Smooth muscle cell (in vitro differentiated cells): ENCODE data around the gene RFX8. TPM values are rescaled to one million over a fixed set of nuclear protein-coding genes. Genes with fewer than 3 reads are reported as not detected.

Source experiments
- DNase-seq: peaks from one replicate; lab custom pipeline; 2025; ENCODE audit not compliant: unreplicated experiment; lab: John Stamatoyannopoulos, UW
- H2AFZ ChIP-seq: fragments of 200-600 bp; sonication (generic); 2 replicates; pipeline ENCODE4 v1.6.0; 2016; ENCODE audit warnings: antibody characterized with exemption, low read depth, mild to moderate bottlenecking
- H3F3A ChIP-seq: fragments of 200-600 bp; sonication (generic); 2 replicates; pipeline ENCODE4 v1.6.0; 2017; ENCODE audit warnings: antibody characterized with exemption, low read depth
- H3K27ac ChIP-seq: fragments of 200-600 bp; sonication (generic); 2 replicates; pipeline ENCODE4 v1.5.1; 2016; ENCODE audit warnings: low read depth, mild to moderate bottlenecking
- H3K27me3 ChIP-seq: fragments of 200-600 bp; sonication (generic); 2 replicates; pipeline ENCODE4 v1.6.1; 2016; ENCODE audit warnings: low read depth, mild to moderate bottlenecking
- H3K36me3 ChIP-seq: fragments of 200-600 bp; sonication (generic); 2 replicates; pipeline ENCODE4 v1.5.1; 2016; ENCODE audit warnings: low read depth
- H3K4me1 ChIP-seq: fragments of 200-600 bp; sonication (generic); 2 replicates; pipeline ENCODE4 v1.5.1; 2016; ENCODE audit warnings: low read depth
- H3K4me2 ChIP-seq: fragments of 200-600 bp; sonication (generic); 2 replicates; pipeline ENCODE4 v1.6.0; 2016; ENCODE audit warnings: mild to moderate bottlenecking
- H3K4me3 ChIP-seq: fragments of 200-600 bp; sonication (generic); 2 replicates; pipeline ENCODE4 v1.5.1; 2016; ENCODE audit warnings: mild to moderate bottlenecking
- H3K79me2 ChIP-seq: fragments of 200-600 bp; sonication (generic); 2 replicates; pipeline ENCODE4 v1.6.0; 2016; ENCODE audit warnings: low read depth, mild to moderate bottlenecking
- H3K9ac ChIP-seq: fragments of 200-600 bp; sonication (generic); 2 replicates; pipeline ENCODE4 v1.6.0; 2016; ENCODE audit warnings: low read depth
- H3K9me3 ChIP-seq: fragments of 200-600 bp; sonication (generic); replicated peaks from 2 replicates; pipeline ENCODE4 v1.5.1; 2016; ENCODE audit warnings: low read depth
- H4K20me1 ChIP-seq: fragments of 200-600 bp; sonication (generic); 2 replicates; pipeline ENCODE4 v1.6.0; 2016; ENCODE audit warnings: low read depth
- CTCF ChIP-seq: fragments of 200-600 bp; sonication (generic); IDR thresholded peaks from 2 replicates; pipeline ENCODE4 v1.5.1; 2017; ENCODE audit warnings: borderline replicate concordance, mild to moderate bottlenecking, antibody characterized with exemption; ENCODE audit not compliant: insufficient read depth, poor library complexity, severe bottlenecking
- WGBS: methylation state at CpG from one replicate; pipeline ENCODE4 v1.1.7; 2016; ENCODE audit warnings: low lambda C conversion rate; 5-methylcytosine and 5-hydroxymethylcytosine counted together
- polyA plus RNA-seq: library from polyadenylated mRNA; unstranded; fragments of >200 nt; fragmentation: Nextera tagmentation; extraction: Ambion mirVana; gene quantifications from 2 replicates; pipeline ENCODE4 v1.2.1, GENCODE V29; 2016
- total RNA-seq: library from RNA; depleted of rRNA; stranded (reverse); fragments of >200 nt; gene quantifications from 2 replicates; pipeline ENCODE4 v1.2.3, GENCODE V29; 2014

Gene RFX8
- total and polyA plus RNA-seq, 2 experiments from 2014 or later, result 2.3 to 3.0 TPM

GRCh38 chr2:101405351-101405899 lies 69.5 kb downstream of the RFX8 start:
- no peak overlapping the region for H3K4me2 ChIP-seq
- H3F3A ChIP-seq, result peaks cover 1% of the 10 kb centered on the region
- H3K9me3 ChIP-seq, result no peaks in the 10 kb centered on the region
- H2AFZ ChIP-seq, result no peak overlapping the region
- DNase-seq, result no peak
- H4K20me1 ChIP-seq, result no peaks in the 10 kb centered on the region
- H3K4me1 ChIP-seq, result peaks cover 5% of the 10 kb centered on the region
- no peaks in the 10 kb centered on the region for H3K36me3 ChIP-seq
- 87% methylated on average over 7 of the region's 7 CpGs for WGBS
- H3K27ac ChIP-seq, result no peak overlapping the region
- H3K27me3 ChIP-seq, result no peaks in the 10 kb centered on the region
- no peaks in the 10 kb centered on the region for H3K79me2 ChIP-seq
- no peak overlapping the region for H3K4me3 ChIP-seq
- TF ChIP-seq CTCF, result no peak
- H3K9ac ChIP-seq, result no peak overlapping the region

GRCh38 chr2:101403745-101404144 lies 71.2 kb downstream of the RFX8 start:
- no peak for TF ChIP-seq CTCF
- H3K9me3 ChIP-seq, result no peaks in the 10 kb centered on the region
- H3K27me3 ChIP-seq, result no peaks in the 10 kb centered on the region
- no peak overlapping the region for H3K4me3 ChIP-seq
- no peaks in the 10 kb centered on the region for H4K20me1 ChIP-seq
- peaks cover 8% of the 10 kb centered on the region for H3F3A ChIP-seq
- H3K36me3 ChIP-seq, result no peaks in the 10 kb centered on the region
- no peak overlapping the region for H3K9ac ChIP-seq
- H3K4me2 ChIP-seq, result no peak overlapping the region
- H3K27ac ChIP-seq, result no peak overlapping the region
- no peak overlapping the region for H2AFZ ChIP-seq
- 82% methylated on average over 1 of the region's 1 CpG for WGBS
- peaks cover 15% of the 10 kb centered on the region for H3K4me1 ChIP-seq
- DNase-seq, result no peak
- H3K79me2 ChIP-seq, result no peaks in the 10 kb centered on the region

GRCh38 chr2:101402630-101403029 lies 72.3 kb downstream of the RFX8 start:
- no peak overlapping the region for H3K9ac ChIP-seq
- no peak overlapping the region for H3K4me3 ChIP-seq
- H2AFZ ChIP-seq, result no peak overlapping the region
- no peak overlapping the region for H3K27ac ChIP-seq
- no peak for TF ChIP-seq CTCF
- H3K27me3 ChIP-seq, result no peaks in the 10 kb centered on the region
- DNase-seq, result no peak
- H4K20me1 ChIP-seq, result no peaks in the 10 kb centered on the region
- no peaks in the 10 kb centered on the region for H3K36me3 ChIP-seq
- H3K4me2 ChIP-seq, result no peak overlapping the region
- peaks cover 11% of the 10 kb centered on the region for H3F3A ChIP-seq
- H3K9me3 ChIP-seq, result no peaks in the 10 kb centered on the region
- peaks cover 18% of the 10 kb centered on the region for H3K4me1 ChIP-seq
- H3K79me2 ChIP-seq, result no peaks in the 10 kb centered on the region
- WGBS, result 91% methylated on average over 6 of the region's 6 CpGs

GRCh38 chr2:101401906-101402305 lies 73.0 kb downstream of the RFX8 start:
- H3K4me3 ChIP-seq, result no peak overlapping the region
- peaks cover 25% of the 10 kb centered on the region for H3K4me1 ChIP-seq
- H3K27ac ChIP-seq, result no peak overlapping the region
- no peak overlapping the region for H3K4me2 ChIP-seq
- H2AFZ ChIP-seq, result no peak overlapping the region
- peak; percentile 9 for TF ChIP-seq CTCF
- 79% methylated on average over 5 of the region's 5 CpGs for WGBS
- H3K36me3 ChIP-seq, result no peaks in the 10 kb centered on the region
- no peaks in the 10 kb centered on the region for H3K9me3 ChIP-seq
- no peaks in the 10 kb centered on the region for H3K79me2 ChIP-seq
- H4K20me1 ChIP-seq, result no peaks in the 10 kb centered on the region
- no peak for DNase-seq
- peaks cover 13% of the 10 kb centered on the region for H3F3A ChIP-seq
- H3K9ac ChIP-seq, result no peak overlapping the region
- H3K27me3 ChIP-seq, result no peaks in the 10 kb centered on the region
